Activated T-cell treated with anti-CD3 and anti-CD28 coated beads, Interleukin-2, amount 50 U/mL, for 72 hours (primary cell): ENCODE data around the gene MARK3. TPM values are rescaled to one million over a fixed set of nuclear protein-coding genes. Genes with fewer than 3 reads are reported as not detected.

Source experiments
- ATAC-seq, 2 donors: fragments of 150-1000 bp; cut with Tn5 transposase; replicated peaks in 1 of 2; 2 replicates each; pipeline ENCODE4 v1.10.0; 2021; ENCODE audit warnings: moderate library complexity in 2 of 2, mild to moderate bottlenecking in 1 of 2
- DNase-seq, 2 donors: peaks; one replicate each; pipeline ENCODE4 v3.0.0; 2021 to 2022; ENCODE audit warnings: mixed read lengths in 1 of 2
- H3K27ac Mint-ChIP-seq: one replicate; pipeline ENCODE4 v1.8.0; 2022; ENCODE audit warnings: mild to moderate bottlenecking, moderate library complexity, mixed read lengths
- H3K27me3 Mint-ChIP-seq: one replicate; pipeline ENCODE4 v1.8.0; 2022; ENCODE audit warnings: low read depth, mixed read lengths
- H3K36me3 Mint-ChIP-seq, 2 donors: one replicate each; pipeline ENCODE4 v1.8.0; 2022; ENCODE audit warnings: mixed read lengths in 2 of 2, mild to moderate bottlenecking in 1 of 2; ENCODE audit not compliant: insufficient read depth in 2 of 2
- H3K4me1 Mint-ChIP-seq: one replicate; pipeline ENCODE4 v1.8.0; 2022; ENCODE audit warnings: low read depth, mixed read lengths
- H3K4me3 Mint-ChIP-seq, 2 donors: one replicate each; pipeline ENCODE4 v1.8.0; 2022; ENCODE audit warnings: mild to moderate bottlenecking in 2 of 2, mixed read lengths in 2 of 2, moderate library complexity in 2 of 2
- H3K9me3 Mint-ChIP-seq, 2 donors: one replicate each; pipeline ENCODE4 v1.8.0; 2022; ENCODE audit warnings: mixed read lengths in 2 of 2
- total RNA-seq, 2 donors: library from RNA; stranded (reverse); gene quantifications; one replicate each; pipeline ENCODE4 v1.2.3, GENCODE V29; 2022

MARK3 gene
- total RNA-seq, 2 donors from 2014 or later: 80.6 to 95.5 TPM

- Mint-ChIP-seq H3K4me1 (no peaks in the 10 kb centered on the region), H3K36me3 (no peaks in the 10 kb centered on the region), H3K4me3 (no peak overlapping the region), H3K27ac (no peak overlapping the region), H3K27me3 (no peaks in the 10 kb centered on the region), H3K9me3 (no peaks in the 10 kb centered on the region)
- DNase-seq (no peak), ATAC-seq (no peak)
Observed at GRCh38 chr14:103551338-103551762, 166.1 kb downstream of the MARK3 start.

GRCh38 chr14:103552011-103552845, 167.0 kb downstream of the MARK3 start:
- Mint-ChIP-seq H3K4me1 (no peaks in the 10 kb centered on the region), H3K36me3 (no peaks in the 10 kb centered on the region), H3K27ac (no peak overlapping the region), H3K9me3 (no peaks in the 10 kb centered on the region), H3K4me3 (no peak overlapping the region), H3K27me3 (no peaks in the 10 kb centered on the region)
- DNase-seq: no peak
- ATAC-seq: no peak

GRCh38 chr14:103552846-103553210, 167.6 kb downstream of the MARK3 start:
- ATAC-seq (no peak), DNase-seq (no peak)
- Mint-ChIP-seq H3K27me3 (no peaks in the 10 kb centered on the region), H3K4me3 (no peak overlapping the region), H3K9me3 (no peaks in the 10 kb centered on the region), H3K4me1 (peaks cover 2% of the 10 kb centered on the region), H3K27ac (no peak overlapping the region), H3K36me3 (no peaks in the 10 kb centered on the region)

Other genes with a start within 250 kb of the MARK3 start
- 100 to 1,000 TPM; 295 to 377 TPM for gene EIF5, start 51.2 kb upstream of the MARK3 start, total RNA-seq
- gene CKB, start 137.4 kb downstream of the MARK3 start, total RNA-seq: 1 to 10 TPM; 7.0 to 9.5 TPM
- 1 to 10 TPM; 6.3 to 8.4 TPM for gene TRMT61A, start 143.8 kb downstream of the MARK3 start, total RNA-seq
- 10 to 100 TPM; 29.3 TPM for gene BAG5, start 177.2 kb downstream of the MARK3 start, total RNA-seq
- 10 to 100 TPM; 40.0 to 47.8 TPM for gene COA8, start 177.5 kb downstream of the MARK3 start, total RNA-seq
- gene KLC1, start 243.8 kb downstream of the MARK3 start, total RNA-seq: 100 to 1,000 TPM; 165 to 177 TPM